HG03571 (cell line): ENCODE measurements around the gene USE1.

ENCODE experiments used
- ATAC-seq: cut with Tn5 transposase; IDR thresholded peaks from one replicate; pipeline ENCODE4 v1.9.1; 2021; ENCODE audit not compliant: unreplicated experiment

Gene USE1

DNA sequence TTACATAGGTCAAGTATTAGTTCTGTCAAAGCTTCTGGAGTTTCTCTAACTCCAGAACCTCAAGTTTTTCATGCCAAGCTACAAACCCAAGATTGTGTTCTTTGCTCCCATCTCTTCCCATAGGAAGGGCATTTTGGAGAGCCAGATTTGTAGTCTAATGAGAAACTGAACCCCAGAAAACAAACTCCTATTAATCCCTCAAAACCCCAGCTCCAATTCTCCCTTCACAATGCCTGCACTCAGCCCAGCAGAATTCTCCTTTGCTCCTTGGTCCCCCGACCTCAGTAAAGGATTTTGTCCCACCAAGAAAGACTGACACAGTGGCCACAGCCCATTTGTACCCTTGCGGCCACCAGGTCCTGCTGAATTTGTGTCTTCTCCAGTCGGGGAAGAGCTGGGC is 41.0 kb downstream of the USE1 start:
- no peak for ATAC-seq

DNA sequence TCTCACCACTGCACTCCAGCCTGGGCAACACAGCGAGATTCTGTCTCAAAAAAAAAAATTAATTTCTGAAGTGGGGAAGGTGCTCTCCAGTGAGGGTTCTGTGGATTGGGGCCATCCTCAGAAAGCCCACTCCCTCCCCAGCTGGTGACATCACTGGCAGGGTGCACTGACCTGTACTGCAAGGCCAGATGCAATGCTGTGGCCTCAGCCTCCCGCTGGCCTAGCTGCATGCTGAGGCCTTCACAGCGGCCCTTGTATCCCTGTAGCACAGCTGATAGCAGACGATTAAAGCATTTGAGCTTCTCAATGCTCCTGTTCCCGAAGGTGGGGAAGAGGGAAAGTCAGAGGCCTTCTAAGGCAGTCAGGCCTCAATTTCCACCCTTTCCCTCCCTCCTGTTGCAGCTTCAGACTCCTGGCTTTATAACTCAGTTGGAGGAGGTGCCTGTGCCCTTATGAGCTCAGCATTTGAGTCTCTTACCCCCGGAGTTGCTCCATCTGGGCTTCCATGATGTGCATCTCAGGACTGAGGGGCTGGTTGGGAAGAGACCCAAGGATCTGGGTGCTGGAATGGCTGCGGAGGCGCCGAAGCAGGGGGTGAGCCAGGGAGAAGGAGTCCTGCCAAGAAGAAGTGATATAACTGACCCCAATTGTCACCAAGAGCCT is 44.1 kb downstream of the USE1 start:
- ATAC-seq: no peak

DNA sequence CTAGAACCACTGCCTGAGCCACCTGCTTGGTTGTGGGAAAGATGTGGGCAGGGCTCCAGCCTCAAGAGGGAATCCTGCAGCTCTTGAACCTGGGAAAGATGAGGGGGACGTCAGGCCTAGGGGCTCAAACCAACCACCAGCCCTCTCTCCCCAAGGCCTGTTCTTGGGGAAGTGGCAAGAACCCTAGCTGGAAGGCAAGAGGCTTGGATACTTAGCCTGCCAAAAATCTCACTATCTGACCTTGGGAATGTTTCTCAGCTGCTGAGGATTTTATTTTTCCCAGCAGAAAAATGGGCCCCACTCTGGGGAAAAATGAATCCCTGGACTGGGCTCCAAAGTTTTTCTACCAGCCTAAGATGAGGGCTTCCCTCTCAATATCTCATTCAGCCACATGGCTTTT is 44.8 kb downstream of the USE1 start:
- ATAC-seq: no peak

DNA sequence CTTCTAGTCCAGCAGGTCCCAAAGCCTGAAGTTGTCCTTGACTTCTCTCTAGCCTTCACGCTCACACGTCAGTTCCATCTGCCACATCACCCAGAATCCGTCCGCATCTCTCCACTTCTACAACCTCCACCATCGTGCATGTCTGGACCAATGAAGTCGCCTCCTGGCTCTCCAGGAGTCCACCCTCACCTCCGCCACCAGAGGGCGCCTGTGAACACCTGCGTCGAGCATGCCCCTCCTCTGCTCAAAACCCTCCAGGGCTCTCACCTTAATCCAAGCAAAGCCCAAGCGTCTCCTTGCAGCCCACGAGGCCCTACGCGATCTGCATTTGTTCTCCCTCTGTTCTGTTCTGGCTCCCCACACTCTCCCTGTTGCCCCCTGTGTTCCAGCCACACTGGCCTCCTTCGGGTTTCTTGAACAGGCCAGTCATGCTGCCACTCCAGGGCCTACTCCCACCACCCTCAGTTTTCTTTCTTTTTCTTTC is 45.7 kb downstream of the USE1 start:
- peak; percentile 76 for ATAC-seq

DNA sequence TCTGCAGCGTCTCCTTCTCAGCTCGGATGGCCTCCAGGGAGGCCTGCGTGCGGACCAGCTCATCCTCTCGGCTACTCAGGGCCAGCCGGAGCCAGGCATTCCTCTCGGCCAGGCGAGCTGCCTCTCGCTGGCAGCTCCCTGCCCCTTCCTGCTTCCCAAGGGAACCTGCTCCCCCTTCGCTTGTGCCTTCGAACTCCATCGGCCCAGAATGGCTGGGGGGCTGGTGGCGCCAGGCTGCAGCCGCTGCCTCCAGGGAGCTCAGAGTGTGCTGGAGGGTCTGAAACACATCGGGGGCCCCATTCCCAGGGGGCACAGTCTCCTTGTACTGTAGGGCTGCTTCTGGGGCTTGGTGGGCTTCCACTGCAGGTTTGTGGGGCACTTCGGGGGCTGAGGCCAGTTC is 47.4 kb downstream of the USE1 start:
- no peak for ATAC-seq

DNA sequence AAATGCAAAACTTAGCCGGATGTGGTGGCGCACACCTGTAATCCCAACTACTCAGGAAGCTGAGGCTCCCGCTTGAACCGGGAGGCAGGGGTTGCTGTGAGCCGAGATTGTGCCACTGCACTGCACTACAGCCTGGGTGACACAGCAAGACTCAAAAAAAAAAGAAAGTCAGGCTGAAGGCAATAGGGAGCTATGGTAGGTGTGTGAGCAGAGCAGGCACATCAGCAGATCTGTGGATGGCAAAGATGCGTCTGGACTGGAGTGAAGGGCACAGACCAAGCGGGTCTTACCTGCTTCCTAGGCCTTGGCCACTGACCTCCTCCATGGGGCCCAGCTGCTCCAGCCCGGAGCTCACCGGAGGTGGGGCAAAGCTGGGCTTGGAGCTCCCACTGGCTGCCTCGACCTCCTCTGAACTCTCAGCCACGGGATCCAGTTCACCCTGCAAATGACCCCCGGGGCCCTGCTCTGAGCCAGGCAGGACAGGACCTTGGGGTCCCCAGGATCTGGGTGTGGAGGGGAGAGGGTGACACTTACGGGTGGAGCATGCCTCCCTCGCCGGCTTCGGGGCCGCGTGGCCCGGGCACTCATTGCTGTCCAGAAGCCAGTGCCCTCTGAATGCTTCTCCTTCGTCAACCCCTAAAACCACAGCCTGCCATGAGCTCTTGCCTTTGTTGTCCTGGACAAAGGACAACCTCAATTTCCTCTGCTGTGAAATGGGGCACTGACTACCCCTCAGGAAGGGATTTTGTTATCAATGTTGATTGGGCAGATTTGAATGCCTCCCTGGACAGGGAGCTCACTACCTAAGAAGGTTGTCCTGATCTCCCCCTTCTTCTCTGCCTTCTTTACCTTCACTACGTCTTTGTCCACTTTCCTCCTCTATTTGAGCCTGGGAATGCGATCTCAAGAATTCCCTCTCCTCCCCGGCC is 48.8 kb downstream of the USE1 start:
- no peak for ATAC-seq

DNA sequence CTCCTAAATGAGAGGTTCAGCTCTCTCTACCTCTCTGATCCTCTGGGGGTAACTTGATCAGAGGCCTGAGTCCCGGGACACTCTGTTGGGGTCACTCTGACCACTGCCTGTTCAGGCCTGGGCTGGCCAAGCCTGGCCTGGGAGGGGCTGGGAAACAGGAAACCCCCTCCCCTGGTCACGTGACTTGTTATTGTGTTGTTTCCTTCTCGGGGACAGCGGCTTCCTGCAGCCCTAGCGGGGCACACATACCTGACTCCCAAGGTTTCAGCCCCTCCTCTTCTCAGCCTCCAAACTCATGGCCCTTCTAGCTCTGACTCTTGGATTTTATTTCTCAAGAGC is 49.5 kb downstream of the USE1 start, which contains the start of gene USHBP1:
USHBP1 (minus strand) TSS at position 105 of the 339 bp plus-strand sequence. CDS start 446 bp downstream, outside the sequence.
- no peak for ATAC-seq

DNA sequence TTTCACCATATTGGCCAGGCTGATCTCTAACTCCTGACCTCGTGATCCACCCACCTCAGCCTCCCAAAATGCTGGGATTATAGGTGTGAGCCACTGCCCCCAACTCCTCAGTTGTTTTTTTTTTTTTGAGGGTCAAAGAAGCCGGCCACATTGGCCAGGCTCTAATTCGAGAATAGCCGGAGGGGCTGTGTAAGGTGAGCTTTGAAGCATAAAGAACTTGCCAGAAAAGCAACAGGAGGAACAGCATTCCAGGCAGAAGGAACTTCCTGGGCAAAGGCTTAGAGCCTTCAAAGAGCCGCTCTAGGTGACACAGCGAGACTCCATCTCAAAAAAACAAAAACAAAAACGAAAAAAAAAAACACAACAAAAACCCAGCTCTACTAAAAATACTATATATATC is 50.9 kb downstream of the USE1 start:
- no peak for ATAC-seq

DNA sequence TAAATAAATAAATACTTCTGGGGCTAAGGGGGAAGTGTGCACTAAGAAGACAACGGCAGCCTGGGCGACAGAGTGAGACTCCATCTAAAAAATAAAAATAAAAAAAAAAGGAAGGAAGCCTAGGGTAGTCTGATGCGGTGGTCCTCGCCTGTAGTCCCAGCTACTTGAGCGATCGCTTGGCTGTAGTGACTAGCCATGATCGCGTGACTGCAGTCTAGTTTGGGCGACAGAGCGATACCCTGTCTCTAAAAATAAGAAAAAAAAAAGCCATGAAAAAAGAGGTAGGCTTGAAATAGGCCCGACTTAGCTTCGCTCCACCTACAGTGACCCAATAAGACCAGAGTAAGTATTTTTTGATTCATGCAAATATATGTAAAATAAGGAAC is 51.4 kb downstream of the USE1 start:
- peak; percentile 8 for ATAC-seq

DNA sequence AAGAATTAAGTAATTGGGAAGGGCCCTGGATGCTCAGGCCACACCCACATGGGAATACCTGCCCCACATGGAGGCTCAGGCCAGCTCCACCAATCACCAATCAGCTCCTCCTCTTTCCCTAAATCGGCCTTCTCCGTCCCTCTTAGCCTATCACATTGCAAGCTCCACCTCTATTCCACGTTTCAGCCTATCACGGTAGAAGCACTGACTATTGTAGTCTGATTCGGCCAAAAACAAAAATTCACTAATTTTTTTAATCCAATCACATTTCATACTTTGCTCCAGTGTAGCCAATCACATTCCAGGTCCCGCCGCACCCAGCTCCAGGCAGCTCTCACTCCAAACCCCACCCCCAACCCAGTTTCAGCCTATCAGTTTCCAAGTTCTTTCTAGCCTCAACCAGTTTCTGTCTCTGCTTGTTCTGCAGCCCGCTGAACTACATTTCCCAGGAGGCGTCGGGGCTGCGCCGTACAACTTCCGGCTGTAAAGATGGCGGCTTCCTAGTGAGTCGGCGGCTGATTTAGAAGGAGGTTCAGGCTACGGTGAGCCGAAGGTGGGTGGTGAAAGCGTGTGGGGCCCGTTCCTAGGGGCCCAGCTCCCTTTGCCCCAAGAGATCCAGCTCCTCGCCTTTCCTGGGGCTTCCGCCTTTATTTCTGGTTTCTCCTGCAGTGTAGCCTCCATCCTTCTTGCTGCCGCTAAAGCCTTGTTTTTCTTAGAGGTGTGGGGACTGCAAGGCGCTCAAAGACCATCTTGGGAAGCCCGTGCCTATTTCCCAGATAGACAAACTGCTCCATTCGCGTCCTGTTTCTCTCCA is 52.0 kb downstream of the USE1 start, which contains the start of gene BABAM1:
BABAM1 (plus strand) TSS at position 469 of the 814 bp plus-strand sequence. CDS start 1,364 bp downstream, outside the sequence.
- peak; percentile 78 for ATAC-seq

DNA sequence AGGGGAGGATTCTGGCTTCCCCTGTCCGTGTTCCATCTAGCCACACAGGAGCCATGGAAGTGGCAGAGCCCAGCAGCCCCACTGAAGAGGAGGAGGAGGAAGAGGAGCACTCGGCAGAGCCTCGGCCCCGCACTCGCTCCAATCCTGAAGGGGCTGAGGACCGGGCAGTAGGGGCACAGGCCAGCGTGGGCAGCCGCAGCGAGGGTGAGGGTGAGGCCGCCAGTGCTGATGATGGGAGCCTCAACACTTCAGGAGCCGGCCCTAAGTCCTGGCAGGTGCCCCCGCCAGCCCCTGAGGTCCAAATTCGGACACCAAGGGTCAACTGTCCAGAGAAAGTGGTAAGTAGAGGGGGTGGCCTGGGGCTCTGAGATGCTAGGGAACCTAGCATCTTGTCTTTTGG is 53.6 kb downstream of the USE1 start:
- ATAC-seq: no peak
